ENCODE results near the gene SYT9.
"Not testable (repeated sequence)": the region's sequence is repeated elsewhere in the genome, so short reads cannot be mapped to it uniquely, and the experiment has no call there.

Gene SYT9

GRCh38 chr11:7511401-7511800 is 259.7 kb downstream of the SYT9 start:
- no peak for DNase-seq

DNA sequence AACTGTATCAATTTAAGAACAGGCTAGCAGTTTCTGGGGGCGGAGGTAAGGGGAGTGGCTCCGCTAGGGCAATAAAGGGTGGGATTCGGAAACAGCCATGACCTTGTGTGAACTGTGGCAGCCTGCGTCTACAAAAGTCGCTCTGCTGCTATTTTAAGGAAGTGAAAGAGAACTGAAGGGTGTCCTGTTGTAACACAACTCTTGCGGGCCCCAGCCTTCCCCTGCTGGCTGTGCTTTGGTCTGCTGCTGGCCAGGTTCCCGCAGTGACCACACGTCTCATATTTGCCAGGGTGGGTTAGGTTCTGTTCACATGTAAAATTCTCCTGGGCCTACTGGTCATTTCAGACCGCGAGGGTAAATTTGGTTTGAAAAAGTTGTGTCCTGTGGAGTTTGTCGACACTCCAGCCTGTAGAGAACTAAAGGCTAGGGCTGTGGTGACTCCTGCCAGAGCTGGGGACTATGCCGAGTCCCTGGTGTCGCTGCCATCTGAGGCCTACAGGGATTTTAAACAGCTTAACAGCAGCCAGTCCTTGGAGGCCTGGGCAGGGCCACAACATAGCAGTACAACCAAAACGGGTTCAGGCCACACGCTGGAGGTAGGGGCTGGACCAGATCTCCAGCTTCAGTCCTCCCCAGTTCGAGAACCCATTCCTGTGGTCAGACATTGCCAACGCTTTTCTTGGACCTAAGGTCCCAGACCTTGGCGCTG is 261.0 kb downstream of the SYT9 start:
- DNase-seq: peak in 4 of 6 experiments; percentile 20 to 50 (median 30)

- DNase-seq: peak; percentile 66 to 87 (median 80)
These were observed 261.8 kb downstream of the SYT9 start, which contains the start of gene PPFIBP2 for GRCh38 chr11:7513234-7514098. PPFIBP2 (plus strand) TSS chr11:7513999; CDS start chr11:7549476, 35,477 bp downstream.

GRCh38 chr11:7514099-7514591 is 262.4 kb downstream of the SYT9 start:
- peak in 2 of 6 experiments; percentile 25 to 40 for DNase-seq

DNA sequence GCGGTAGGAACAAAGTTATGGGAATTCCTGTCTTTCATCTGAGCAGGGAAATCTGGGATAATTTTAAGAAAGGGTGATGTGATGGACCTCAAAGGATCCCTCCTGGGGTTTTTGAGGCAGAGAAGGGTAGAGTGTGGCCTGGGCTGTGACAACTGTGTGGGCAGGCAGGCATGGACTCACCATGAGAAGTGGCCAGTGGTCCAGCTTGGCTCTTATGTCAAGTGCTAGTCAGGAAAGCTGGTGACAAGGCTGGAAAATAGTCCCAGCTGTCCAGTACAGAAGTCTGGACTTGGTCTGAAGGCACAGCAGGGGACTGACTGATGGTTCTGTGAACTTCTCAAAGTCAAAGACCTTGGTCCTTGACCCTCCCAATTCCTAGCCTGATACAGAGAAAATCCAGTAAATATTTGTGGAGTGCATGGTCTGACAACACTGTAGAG is 263.8 kb downstream of the SYT9 start:
- peak in 1 of 6 experiments; percentile 17 for DNase-seq

GRCh38 chr11:7516475-7516874 is 264.8 kb downstream of the SYT9 start:
- DNase-seq: peak in 3 of 6 experiments; percentile 14 to 46 (median 21)

- not testable (repeated sequence) for DNase-seq
These were observed 266.0 kb downstream of the SYT9 start for GRCh38 chr11:7517743-7518142.
